GM12878 (cell line): ENCODE data around the gene ST6GALNAC3. TPM values are rescaled to one million over a fixed set of nuclear protein-coding genes. Genes with fewer than 3 reads are reported as not detected.

Experiments used
- ATAC-seq: fragments of 200-7000 bp; cut with Tn5 transposase; 3 replicates; pipeline ENCODE4 v1.9.1; 2020; ENCODE audit warnings: mild to moderate bottlenecking, moderate library complexity
- BruUV-seq: library from RNA; stranded (reverse); fragments of 400-500 nt; replicated peaks from 2 replicates; lab custom pipeline; 2021; lab: Mats Ljungman, UMichigan
- CTCF ChIA-PET: fragments of 300-600 bp; sonication (Branson Sonifier 250); formaldehyde crosslinking; extraction: SDS; loops from one replicate; lab custom pipeline; 2021; ENCODE audit warnings: inconsistent platforms; lab: Yijun Ruan, JAX
- POLR2A ChIA-PET: fragments of 350-600 bp; formaldehyde crosslinking; extraction: SDS; loops from one replicate; lab custom pipeline; 2021; ENCODE audit warnings: inconsistent platforms; lab: Charles Lee
- RAD21 ChIA-PET: fragments of 300-600 bp; sonication (Branson Sonifier 250); formaldehyde crosslinking; loops from one replicate; lab custom pipeline; 2023; ENCODE audit warnings: antibody characterized with exemption; ENCODE audit not compliant: unreplicated experiment; lab: Charles Lee
- SMC1A ChIA-PET: fragments of 300-600 bp; sonication (Branson Sonifier 250); formaldehyde crosslinking; loops from one replicate; lab custom pipeline; 2023; ENCODE audit not compliant: unreplicated experiment, uncharacterized antibody; lab: Charles Lee
- DNase-seq: peaks from one replicate; pipeline ENCODE4 v3.0.0-alpha.2; 2011; ENCODE audit warnings: low read depth, low spot score
- FAIRE-seq: peaks from 3 replicates; lab custom pipeline; 2011; peaks lifted over from hg19 to GRCh38; lab: Jason Lieb, UNC
- H2AFZ ChIP-seq: 2 replicates; pipeline ENCODE4 v1.6.0; 2011; ENCODE audit warnings: low read depth, low read length, control low read depth; ENCODE audit not compliant: control insufficient read depth
- H3K27ac ChIP-seq: 2 replicates; pipeline ENCODE4 v1.5.1; 2011; ENCODE audit warnings: control low read depth; ENCODE audit not compliant: control insufficient read depth, insufficient read depth
- H3K27me3 ChIP-seq, 2 experiments: replicated peaks in 1 of 2; 2 replicates each; pipeline versions ENCODE4 v1.6.0 to v1.6.1; 2011; ENCODE audit warnings: low read length in 1 of 2; ENCODE audit not compliant: control insufficient read depth in 2 of 2, insufficient read depth in 2 of 2
- H3K36me3 ChIP-seq, 2 experiments: 2 replicates each; pipeline ENCODE4 v1.5.1; 2011; ENCODE audit warnings: low read length in 1 of 2; ENCODE audit not compliant: control insufficient read depth in 2 of 2, insufficient read depth in 2 of 2
- H3K4me1 ChIP-seq: 2 replicates; pipeline ENCODE4 v1.6.1; 2011; ENCODE audit warnings: mild to moderate bottlenecking, low read length, moderate library complexity, mixed read lengths; ENCODE audit not compliant: control insufficient read depth, insufficient read depth
- H3K4me2 ChIP-seq: 2 replicates; pipeline ENCODE4 v1.6.0; 2011; ENCODE audit warnings: control low read depth; ENCODE audit not compliant: control insufficient read depth, insufficient read depth
- H3K4me3 ChIP-seq: fragments of 200-600 bp; sonication (generic); 2 replicates; pipeline ENCODE4 v1.5.1; 2016
- H3K79me2 ChIP-seq: 2 replicates; pipeline ENCODE4 v1.6.0; 2011; ENCODE audit warnings: low read length; ENCODE audit not compliant: control insufficient read depth, insufficient read depth
- H3K9ac ChIP-seq: 2 replicates; pipeline ENCODE4 v1.8.0; 2011; ENCODE audit warnings: low read length, control low read depth, mixed read lengths; ENCODE audit not compliant: control insufficient read depth, insufficient read depth
- H3K9me3 ChIP-seq: replicated peaks from 3 replicates; pipeline ENCODE4 v1.5.1; 2011; ENCODE audit warnings: mild to moderate bottlenecking, low read length; ENCODE audit not compliant: control insufficient read depth, insufficient read depth
- H4K20me1 ChIP-seq: 2 replicates; pipeline ENCODE4 v1.6.0; 2011; ENCODE audit not compliant: control insufficient read depth, insufficient read depth
- EED ChIP-seq: sonication (generic); IDR thresholded peaks from 2 replicates; pipeline ENCODE4 v1.6.1; 2016; ENCODE audit warnings: antibody characterized with exemption, low read depth
- HCFC1 ChIP-seq: fragments of 150-350 bp; IDR thresholded peaks from 2 replicates; pipeline ENCODE4 v1.6.1; 2014; ENCODE audit warnings: low read length
- KAT2A ChIP-seq: conservative IDR thresholded peaks from 2 replicates; pipeline ENCODE4 v1.6.1; 2011; ENCODE audit warnings: low read depth, low read length; ENCODE audit not compliant: control insufficient read depth
- KDM1A ChIP-seq: fragments of 200-600 bp; sonication (generic); IDR thresholded peaks from 2 replicates; pipeline ENCODE4 v1.6.1; 2016; ENCODE audit warnings: borderline replicate concordance
- MYB ChIP-seq: fragments of 150-350 bp; IDR thresholded peaks from 2 replicates; pipeline ENCODE4 v1.6.1; 2014; ENCODE audit warnings: mild to moderate bottlenecking, low read depth, low read length, borderline replicate concordance
- NBN ChIP-seq: fragments of 450-650 bp; IDR thresholded peaks from 2 replicates; pipeline ENCODE4 v1.6.1; 2016
- PAX5 ChIP-seq: IDR thresholded peaks from 2 replicates; pipeline ENCODE4 v1.6.1; 2011; ENCODE audit warnings: low read depth, low read length, borderline replicate concordance
- RAD21 ChIP-seq: IDR thresholded peaks from 2 replicates; pipeline ENCODE4 v1.6.1; 2011; ENCODE audit warnings: mild to moderate bottlenecking, low read depth, low read length, moderate library complexity; ENCODE audit not compliant: insufficient read depth
- SIX5 ChIP-seq: IDR thresholded peaks from 2 replicates; pipeline ENCODE4 v1.6.1; 2011; ENCODE audit warnings: mild to moderate bottlenecking, low read depth, low read length, moderate library complexity; ENCODE audit not compliant: severe bottlenecking
- STAT3 ChIP-seq: IDR thresholded peaks from 2 replicates; pipeline ENCODE4 v1.6.1; 2011; ENCODE audit warnings: low read depth, low read length, improper control_type of control experiment
- TARDBP ChIP-seq: IDR thresholded peaks from 2 replicates; pipeline ENCODE4 v1.6.1; 2016; ENCODE audit warnings: borderline replicate concordance
- YBX1 ChIP-seq: fragments of 450-650 bp; IDR thresholded peaks from 2 replicates; pipeline ENCODE4 v1.6.1; 2016; ENCODE audit warnings: antibody characterized with exemption
- ZNF384 ChIP-seq: IDR thresholded peaks from 2 replicates; pipeline ENCODE4 v1.6.1; 2012; ENCODE audit warnings: low read depth, mild to moderate bottlenecking, low read length, improper control_type of control experiment, borderline replicate concordance
- ZNF622 ChIP-seq: fragments of 450-650 bp; IDR thresholded peaks from 2 replicates; pipeline ENCODE4 v1.6.1; 2017; ENCODE audit warnings: mild to moderate bottlenecking, inconsistent platforms
- WGBS: methylation state at CpG from one replicate; pipeline ENCODE4 v1.1.6; 2016; ENCODE audit warnings: low lambda C conversion rate; ENCODE audit not compliant: insufficient replicate concordance, insufficient coverage; ENCODE audit errors: missing lambda C conversion rate; 5-methylcytosine and 5-hydroxymethylcytosine counted together
- in situ Hi-C: fragments of 300-500 bp; cut with MboI; formaldehyde crosslinking; loops from 9 replicates; pipeline ENCODE4 v1.14.3; 2018; ENCODE audit warnings: mixed read lengths
- intact Hi-C: fragments of 100-400 bp; cut with micrococcal nuclease; formaldehyde crosslinking; loops from one replicate; pipeline ENCODE4 v1.14.2; 2022; ENCODE audit not compliant: unreplicated experiment
- polyA plus RNA-seq, 11 experiments: library from polyadenylated mRNA; depleted of rRNA in 4 of 11; unstranded in 6 of 11; stranded (reverse) in 5 of 11; fragments of >200 nt; fragmentation: Nextera tagmentation in 4 of 11; fragmentation: Illumina TruSeq in 1 of 11; extraction: Ambion mirVana in 4 of 11; extraction: Trizol in 1 of 11; gene quantifications; 1 replicate in 1 of 11; 2 replicates in 10 of 11; pipeline versions ENCODE4 v1.2.1 to v1.2.3, GENCODE V29; 2011 to 2016; ENCODE audit warnings: inconsistent platforms in 2 of 11, missing spikeins in 2 of 11, low read depth in 1 of 11
- total RNA-seq, 4 experiments: library from RNA; depleted of rRNA in 3 of 4; stranded (reverse); fragments of >200 nt in 3 of 4; fragmentation: Illumina TruSeq in 1 of 4; extraction: Trizol in 1 of 4; gene quantifications; 2 replicates each; pipeline versions ENCODE4 v1.2.1 to v1.2.3, GENCODE V29; 2013 to 2021
- TF ChIP-seq, protein P1 (sequence below): IDR thresholded peaks from 2 replicates; pipeline ENCODE4 v1.6.1; 2012; ENCODE audit warnings: low read depth, low read length, improper control_type of control experiment

Gene ST6GALNAC3
- total and polyA plus RNA-seq, 10 of the 15 experiments (the other 5 are each of a cell fraction or from before 2014, with no cell fraction given) = 0.04 to 0.68 (median 0.18) TPM; not detected in 3

- in situ Hi-C loops (loop anchor here (10.0 kb wide), 1 partner anchor 1948 kb away; no protein-coding TSS in a partner anchor), intact Hi-C loops (no loop called here)
- ATAC-seq = no peak
- Histone ChIP-seq H3K36me3 (no peaks in the 10 kb centered on the region), H3K4me3 (no peak overlapping the region), H4K20me1 (no peaks in the 10 kb centered on the region), H3K27me3 (no peaks in the 10 kb centered on the region), H3K9me3 (no peaks in the 10 kb centered on the region), H3K79me2 (no peaks in the 10 kb centered on the region), H3K4me1 (no peaks in the 10 kb centered on the region), H3K4me2 (no peak overlapping the region), H3K27ac (no peak overlapping the region), H2AFZ (no peak overlapping the region), H3K9ac (no peak overlapping the region)
- POLR2A ChIA-PET = interaction anchor here (0.6 kb wide), 1 partner anchor 541 kb away, joined by 3 read pairs; no protein-coding TSS in a partner anchor
- RAD21 ChIA-PET = no interaction called here
- no peak for DNase-seq
- no peak for FAIRE-seq
- CTCF ChIA-PET = interaction anchor here (1.2 kb wide), 1 partner anchor 964 kb away, joined by 3 read pairs; no protein-coding TSS in a partner anchor
- SMC1A ChIA-PET = no interaction called here
- no TSS peak for BruUV-seq
- 44% methylated on average over 4 of the region's 4 CpGs for WGBS
- no peak for TF ChIP-seq EED
- no peak for TF ChIP-seq KAT2A
- TF ChIP-seq KDM1A = no peak
Observed at GRCh38 chr1:76156987-76157386, 82.4 kb downstream of the ST6GALNAC3 start.

DNA sequence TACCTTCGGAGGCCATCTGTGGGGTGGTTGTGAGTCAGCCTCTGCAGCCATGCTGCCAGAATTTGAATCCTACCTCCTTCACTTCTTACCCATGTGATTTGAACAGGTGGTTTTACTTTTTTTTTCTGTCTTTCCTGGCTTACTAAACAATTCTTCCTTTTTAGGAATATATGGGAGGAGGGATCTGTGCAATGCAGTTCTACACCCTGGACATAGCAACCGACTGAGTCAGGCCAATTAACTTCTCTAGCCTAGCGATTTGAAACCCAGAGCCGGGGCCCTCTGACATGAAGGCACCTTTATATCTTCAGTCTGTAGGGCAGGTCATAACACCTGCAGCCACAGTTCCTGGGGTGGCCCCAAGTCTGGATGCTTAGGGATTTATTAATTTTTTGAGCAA is 83.6 kb downstream of the ST6GALNAC3 start:
- Histone ChIP-seq H3K79me2 (no peaks in the 10 kb centered on the region), H3K4me1 (no peaks in the 10 kb centered on the region), H4K20me1 (no peaks in the 10 kb centered on the region), H2AFZ (no peak overlapping the region), H3K36me3 (no peaks in the 10 kb centered on the region), H3K27me3 (no peaks in the 10 kb centered on the region), H3K9ac (no peak overlapping the region), H3K9me3 (no peaks in the 10 kb centered on the region), H3K27ac (no peak overlapping the region), H3K4me3 (no peak overlapping the region), H3K4me2 (no peak overlapping the region)
- DNase-seq = no peak
- ChIA-PET POLR2A (no interaction called here), CTCF (no interaction called here), SMC1A (no interaction called here), RAD21 (no interaction called here)
- FAIRE-seq = no peak
- TF ChIP-seq KDM1A (no peak), ZNF622 (no peak), RAD21 (no peak), MYB (no peak), HCFC1 (no peak), ZNF384 (no peak), SIX5 (no peak), TARDBP (no peak), STAT3 (no peak), NBN (no peak), YBX1 (no peak), PAX5 (no peak)
- TF ChIP-seq, protein P1, sequence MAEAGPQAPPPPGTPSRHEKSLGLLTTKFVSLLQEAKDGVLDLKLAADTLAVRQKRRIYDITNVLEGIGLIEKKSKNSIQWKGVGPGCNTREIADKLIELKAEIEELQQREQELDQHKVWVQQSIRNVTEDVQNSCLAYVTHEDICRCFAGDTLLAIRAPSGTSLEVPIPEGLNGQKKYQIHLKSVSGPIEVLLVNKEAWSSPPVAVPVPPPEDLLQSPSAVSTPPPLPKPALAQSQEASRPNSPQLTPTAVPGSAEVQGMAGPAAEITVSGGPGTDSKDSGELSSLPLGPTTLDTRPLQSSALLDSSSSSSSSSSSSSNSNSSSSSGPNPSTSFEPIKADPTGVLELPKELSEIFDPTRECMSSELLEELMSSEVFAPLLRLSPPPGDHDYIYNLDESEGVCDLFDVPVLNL = no peak
- ATAC-seq = no peak
- 36% methylated on average over 4 of the region's 4 CpGs for WGBS
- no TSS peak for BruUV-seq
- intact Hi-C loops = no loop called here
- in situ Hi-C loops = loop anchor here (10.0 kb wide), 1 partner anchor 1947 kb away; no protein-coding TSS in a partner anchor
